ENCODE results near the gene SGSM2.

The SGSM2 gene

DNA sequence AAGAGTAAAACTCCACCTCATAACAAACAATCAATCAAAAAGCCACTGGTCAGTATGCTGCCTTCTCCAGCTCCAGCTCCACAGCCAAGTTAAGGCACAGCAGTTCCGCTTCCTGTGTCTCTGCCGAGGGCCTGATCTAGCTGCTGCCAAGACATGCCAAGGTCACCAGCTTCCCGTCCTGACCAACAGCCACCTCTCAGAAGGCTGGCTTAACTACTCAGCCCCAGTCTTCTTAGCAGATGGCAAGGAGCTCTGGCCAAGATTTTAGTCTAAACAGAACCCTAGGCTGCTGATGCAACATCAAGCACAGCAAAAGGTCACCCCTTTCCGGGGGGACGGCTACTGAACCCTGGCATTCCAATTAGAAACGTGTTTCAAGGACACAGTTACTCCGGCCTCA, 81.3 kb downstream of the SGSM2 start:
- DNase-seq (ENCODE audit: low spot score), result no peak
- no peak for FAIRE-seq

DNA sequence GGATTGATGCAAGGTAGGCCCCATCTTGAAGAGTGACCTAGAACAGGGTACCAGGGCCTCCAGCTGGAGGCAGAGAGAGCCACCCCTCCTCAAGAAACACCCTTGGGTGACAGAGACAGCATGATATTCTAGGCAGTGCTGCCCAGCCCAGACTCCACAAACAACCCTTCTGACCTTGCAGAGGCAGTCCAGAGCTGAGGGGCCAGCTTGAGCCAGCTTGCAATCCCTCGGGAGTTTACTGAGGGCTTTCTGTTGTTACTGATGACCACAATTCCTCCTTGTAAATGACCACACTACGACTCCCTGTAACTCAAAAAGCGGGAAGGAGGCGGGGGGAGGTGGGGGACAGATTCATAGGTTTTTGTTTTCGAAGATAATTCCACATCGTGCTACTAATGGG, 82.2 kb downstream of the SGSM2 start:
- no peak for FAIRE-seq
- no peak for DNase-seq (ENCODE audit: low spot score)

GRCh38 chr17:2420176-2420575, 82.9 kb downstream of the SGSM2 start:
- DNase-seq (ENCODE audit: low spot score), result no peak
- FAIRE-seq, result no peak

- no peak for DNase-seq (ENCODE audit: low spot score)
- no peak for FAIRE-seq
Observed at GRCh38 chr17:2421315-2422147, 84.2 kb downstream of the SGSM2 start.

GRCh38 chr17:2423271-2423670, 86.0 kb downstream of the SGSM2 start:
- FAIRE-seq, result no peak
- DNase-seq (ENCODE audit: low spot score), result no peak

DNA sequence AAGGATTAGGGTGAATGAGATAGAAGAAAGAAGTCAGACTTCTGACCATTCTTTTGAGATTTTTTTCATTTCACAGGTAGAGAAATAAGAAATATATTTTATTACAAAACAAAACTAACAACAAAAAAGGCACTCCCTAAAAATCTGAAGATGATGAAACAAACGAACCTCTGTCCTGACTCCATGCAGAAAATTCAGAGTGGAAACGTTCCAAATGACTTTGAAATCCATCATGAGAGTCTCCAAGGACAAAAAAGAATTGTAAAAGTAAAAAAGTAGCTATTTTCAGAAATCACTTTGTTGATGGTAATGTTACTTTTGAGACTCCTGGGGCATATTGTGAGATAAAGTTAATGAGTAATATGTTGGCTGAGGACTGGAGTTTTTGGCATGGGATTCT, 89.9 kb downstream of the SGSM2 start:
- DNase-seq (ENCODE audit: low spot score) (no peak), FAIRE-seq (no peak)

DNA sequence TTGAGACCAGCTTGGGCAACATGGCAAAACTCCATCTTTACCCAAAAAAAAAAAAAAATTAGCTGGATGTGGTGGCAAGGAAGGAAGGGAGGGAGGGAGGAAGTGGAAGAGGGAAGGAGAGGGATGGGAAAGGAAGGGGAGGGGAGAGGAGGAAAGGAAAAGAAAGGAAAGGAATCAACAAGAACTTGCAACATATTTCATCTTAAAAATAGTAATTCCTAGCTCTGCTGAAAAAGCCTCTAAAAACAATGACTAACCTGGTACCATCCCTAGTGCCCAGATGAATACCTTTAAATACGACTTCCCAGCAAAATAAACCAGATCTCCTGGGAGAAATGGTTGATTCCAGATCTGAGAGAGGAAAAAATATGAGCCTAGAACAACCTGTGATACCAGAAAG, 90.6 kb downstream of the SGSM2 start:
- FAIRE-seq, result no peak

More for the DNA sequence above, 90.6 kb downstream of the SGSM2 start:
- DNase-seq (ENCODE audit: low spot score), result no peak

Measured in urothelium cell line (cell line).